CD14-positive monocyte (primary cell): Measurements from ENCODE around the gene UQCC5. TPM values are rescaled to one million over a fixed set of nuclear protein-coding genes. Genes with fewer than 3 reads are reported as not detected.
A peak's percentile ranks its signal among the peaks of the same experiment; 100 is the strongest.

ENCODE experiments used
- DNase-seq, 3 donors: peaks; one replicate each; pipeline ENCODE4 v3.0.0-alpha.2; 2011 to 2022
- H2AFZ ChIP-seq: 2 replicates; pipeline ENCODE4 v1.6.0; 2012; ENCODE audit warnings: mild to moderate bottlenecking, low read depth, low read length, inconsistent platforms; ENCODE audit not compliant: insufficient read depth, poor library complexity, severe bottlenecking
- H3K27ac ChIP-seq, 2 donors: 1 replicate in 1 of 2; 2 replicates in 1 of 2; pipeline ENCODE4 v1.5.1; 2012 to 2013; ENCODE audit warnings: low read length in 2 of 2, control low read depth in 1 of 2, inconsistent platforms in 1 of 2, low read depth in 1 of 2, mild to moderate bottlenecking in 1 of 2
- H3K27me3 ChIP-seq, 2 donors: one replicate each; pipeline versions ENCODE4 v1.6.0 to v1.6.1; 2011 to 2013; ENCODE audit warnings: low read length in 2 of 2; ENCODE audit not compliant: control insufficient read depth in 2 of 2, insufficient read depth in 2 of 2
- H3K36me3 ChIP-seq, 2 donors: replicated peaks in 1 of 2; 1 replicate in 1 of 2; 2 replicates in 1 of 2; pipeline versions ENCODE4 v1.5.1 to v1.6.1; 2012 to 2013; ENCODE audit warnings: low read length in 2 of 2, control low read depth in 1 of 2, inconsistent platforms in 1 of 2, mild to moderate bottlenecking in 1 of 2; ENCODE audit not compliant: insufficient read depth in 2 of 2, control insufficient read depth in 1 of 2
- H3K4me1 ChIP-seq, 2 donors: 1 replicate in 1 of 2; 2 replicates in 1 of 2; pipeline versions ENCODE4 v1.5.1 to v1.6.1; 2012 to 2013; ENCODE audit warnings: low read length in 2 of 2, control low read depth in 1 of 2, inconsistent platforms in 1 of 2, mild to moderate bottlenecking in 1 of 2, moderate library complexity in 1 of 2; ENCODE audit not compliant: insufficient read depth in 2 of 2, control insufficient read depth in 1 of 2
- H3K4me2 ChIP-seq: replicated peaks from 2 replicates; pipeline ENCODE3; 2012; ENCODE audit warnings: low read length, moderate library complexity, mild to moderate bottlenecking; ENCODE audit not compliant: poor library complexity, severe bottlenecking; ENCODE audit errors: extremely low read depth
- H3K4me3 ChIP-seq, 3 experiments: fragments of 200-600 bp in 1 of 3; sonication (generic) in 1 of 3; replicated peaks in 1 of 3; 1 replicate in 2 of 3; 2 replicates in 1 of 3; pipeline ENCODE4 v1.5.1; 2011 to 2013; ENCODE audit warnings: low read length in 3 of 3, mild to moderate bottlenecking in 3 of 3, control low read depth in 2 of 3, low read depth in 2 of 3, inconsistent platforms in 1 of 3, moderate library complexity in 1 of 3
- H3K79me2 ChIP-seq: 2 replicates; pipeline ENCODE4 v1.6.0; 2012; ENCODE audit warnings: mild to moderate bottlenecking, control low read depth, inconsistent platforms, low read length, moderate library complexity; ENCODE audit not compliant: insufficient read depth
- H3K9ac ChIP-seq: 2 replicates; pipeline ENCODE4 v1.6.0; 2017; ENCODE audit warnings: low read length, mild to moderate bottlenecking; ENCODE audit not compliant: insufficient read depth, poor library complexity, severe bottlenecking
- H3K9me3 ChIP-seq, 2 donors: replicated peaks in 1 of 2; 1 replicate in 1 of 2; 2 replicates in 1 of 2; pipeline versions ENCODE4 v1.5.1 to v1.6.1; 2012 to 2013; ENCODE audit warnings: low read length in 2 of 2, control low read depth in 1 of 2; ENCODE audit not compliant: control insufficient read depth in 1 of 2, insufficient read depth in 1 of 2
- H4K20me1 ChIP-seq: 2 replicates; pipeline ENCODE4 v1.6.0; 2012; ENCODE audit warnings: mild to moderate bottlenecking, low read length, control low read depth, moderate library complexity; ENCODE audit not compliant: insufficient read depth
- H3K27ac Mint-ChIP-seq, 7 donors: one replicate each; pipeline ENCODE4 v1.8.0; 2020; ENCODE audit warnings: mild to moderate bottlenecking in 7 of 7, mixed read lengths in 7 of 7, moderate library complexity in 6 of 7, inconsistent platforms in 2 of 7
- H3K27me3 Mint-ChIP-seq, 3 donors: one replicate each; pipeline ENCODE4 v1.8.0; 2021 to 2022; ENCODE audit warnings: low read depth in 3 of 3, mild to moderate bottlenecking in 3 of 3, mixed read lengths in 3 of 3, moderate library complexity in 3 of 3, inconsistent platforms in 1 of 3
- H3K36me3 Mint-ChIP-seq, 2 donors: one replicate each; pipeline ENCODE4 v1.8.0; 2020; ENCODE audit warnings: mixed read lengths in 2 of 2, inconsistent platforms in 1 of 2, mild to moderate bottlenecking in 1 of 2
- H3K4me1 Mint-ChIP-seq: one replicate; pipeline ENCODE4 v1.8.0; 2020; ENCODE audit warnings: mild to moderate bottlenecking, mixed read lengths
- H3K4me3 Mint-ChIP-seq, 2 donors: one replicate each; pipeline ENCODE4 v1.8.0; 2020; ENCODE audit warnings: mild to moderate bottlenecking in 2 of 2, mixed read lengths in 2 of 2, moderate library complexity in 1 of 2
- H3K9me3 Mint-ChIP-seq, 7 donors: one replicate each; pipeline ENCODE4 v1.8.0; 2020 to 2022; ENCODE audit warnings: mixed read lengths in 7 of 7, mild to moderate bottlenecking in 6 of 7, moderate library complexity in 6 of 7, inconsistent platforms in 2 of 7
- CTCF ChIP-seq: fragments of 200-600 bp; IDR thresholded peaks from one replicate; pipeline ENCODE4 v1.8.0; 2022; ENCODE audit warnings: antibody characterized with exemption, mild to moderate bottlenecking
- WGBS: methylation state at CpG from one replicate; pipeline ENCODE4 v1.1.5; 2013; ENCODE audit warnings: missing lambda C conversion rate; ENCODE audit not compliant: insufficient coverage; 5-methylcytosine and 5-hydroxymethylcytosine counted together
- intact Hi-C, 2 donors: fragments of 100-400 bp; cut with micrococcal nuclease; formaldehyde crosslinking; loops; one replicate each; pipeline versions ENCODE4 v1.15.0 to v1.15.1; 2023
- polyA plus RNA-seq, 3 donors: library from polyadenylated mRNA; depleted of rRNA in 1 of 3; unstranded in 2 of 3; stranded (reverse) in 1 of 3; fragments of 300-500 nt in 2 of 3; fragments of >200 nt in 1 of 3; fragmentation: Illumina TruSeq in 2 of 3; gene quantifications; 1 replicate in 2 of 3; 2 replicates in 1 of 3; pipeline ENCODE4 v1.2.3, GENCODE V29; 2012 to 2021

UQCC5 gene
- polyA plus RNA-seq, 3 donors, result 1.4 to 52.1 (median 43.3) TPM

- H4K20me1 ChIP-seq, result peaks cover 3% of the 10 kb centered on the region
- peaks cover 60 to 86% of the 10 kb centered on the region in 2 donors for H3K36me3 Mint-ChIP-seq
- peaks cover 24% of the 10 kb centered on the region in 2 donors for H3K4me1 ChIP-seq
- no peak overlapping the region for H3K27ac ChIP-seq
- no peaks in the 10 kb centered on the region for H3K9me3 Mint-ChIP-seq
- H3K27ac Mint-ChIP-seq, result peak overlapping the region in 1 of 7 donors; percentile 30
- H3K9me3 ChIP-seq, result no peaks in the 10 kb centered on the region
- H3K79me2 ChIP-seq, result peaks cover 19% of the 10 kb centered on the region
- TF ChIP-seq CTCF, result no peak
- no peak for DNase-seq
- peaks cover 20% of the 10 kb centered on the region for H3K4me1 Mint-ChIP-seq
- intact Hi-C loops, result no loop called here
- no peak overlapping the region for H3K4me3 ChIP-seq
- H3K36me3 ChIP-seq, result peaks cover 73 to 76% of the 10 kb centered on the region in 2 donors
- no peak overlapping the region for H3K9ac ChIP-seq
- no peaks in the 10 kb centered on the region for H3K27me3 ChIP-seq
- no peak overlapping the region for H2AFZ ChIP-seq
- WGBS, result 92% methylated on average over 11 of the region's 23 CpGs
- H3K27me3 Mint-ChIP-seq, result peaks cover 0 to 3% (median 0%) of the 10 kb centered on the region in 3 donors
- no peak overlapping the region for H3K4me3 Mint-ChIP-seq
- H3K4me2 ChIP-seq, result no peak overlapping the region
Measured at GRCh38 chr3:52503788-52504424, 32.5 kb upstream of the UQCC5 start.

GRCh38 chr3:52504977-52505376 is 31.4 kb upstream of the UQCC5 start:
- H2AFZ ChIP-seq, result no peak overlapping the region
- intact Hi-C loops, result no loop called here

More at GRCh38 chr3:52504977-52505376, 31.4 kb upstream of the UQCC5 start:
- Mint-ChIP-seq H3K27me3 (peaks cover 0 to 3% (median 0%) of the 10 kb centered on the region in 3 donors), H3K9me3 (no peaks in the 10 kb centered on the region), H3K27ac (no peak overlapping the region), H3K36me3 (peaks cover 71 to 96% of the 10 kb centered on the region in 2 donors), H3K4me3 (no peak overlapping the region), H3K4me1 (peaks cover 12% of the 10 kb centered on the region)
- Histone ChIP-seq H3K27me3 (no peaks in the 10 kb centered on the region), H3K27ac (no peak overlapping the region), H3K36me3 (peaks cover 84 to 86% of the 10 kb centered on the region in 2 donors), H3K79me2 (peaks cover 16% of the 10 kb centered on the region), H4K20me1 (peaks cover 8% of the 10 kb centered on the region), H3K4me1 (peaks cover 13% of the 10 kb centered on the region in 2 donors), H3K4me3 (no peak overlapping the region), H3K9ac (no peak overlapping the region), H3K9me3 (no peaks in the 10 kb centered on the region), H3K4me2 (no peak overlapping the region)
- no peak for DNase-seq
- no peak for TF ChIP-seq CTCF
- WGBS, result 97% methylated on average over 7 of the region's 10 CpGs
